Astrocyte of the cerebellum (primary cell): Measurements from ENCODE around the gene CHCHD10.

Experiments used
- DNase-seq: peaks from one replicate; pipeline ENCODE4 v3.0.0-alpha.2; 2011; ENCODE audit warnings: low read depth
- H3K4me3 ChIP-seq: 2 replicates; pipeline ENCODE4 v1.5.1; 2011; ENCODE audit warnings: mild to moderate bottlenecking, low read depth, low read length, moderate library complexity
- in situ Hi-C: cut with HindIII; loops from 2 replicates; pipeline ENCODE4 v1.10.0; 2017; ENCODE audit warnings: low sequenced_read_pairs
- TF ChIP-seq, protein P1 (sequence below): IDR thresholded peaks from 2 replicates; pipeline ENCODE4 v1.5.1; 2012; ENCODE audit warnings: low read length, low read depth, moderate library complexity, mild to moderate bottlenecking; ENCODE audit errors: missing control alignments

CHCHD10 gene

DNA sequence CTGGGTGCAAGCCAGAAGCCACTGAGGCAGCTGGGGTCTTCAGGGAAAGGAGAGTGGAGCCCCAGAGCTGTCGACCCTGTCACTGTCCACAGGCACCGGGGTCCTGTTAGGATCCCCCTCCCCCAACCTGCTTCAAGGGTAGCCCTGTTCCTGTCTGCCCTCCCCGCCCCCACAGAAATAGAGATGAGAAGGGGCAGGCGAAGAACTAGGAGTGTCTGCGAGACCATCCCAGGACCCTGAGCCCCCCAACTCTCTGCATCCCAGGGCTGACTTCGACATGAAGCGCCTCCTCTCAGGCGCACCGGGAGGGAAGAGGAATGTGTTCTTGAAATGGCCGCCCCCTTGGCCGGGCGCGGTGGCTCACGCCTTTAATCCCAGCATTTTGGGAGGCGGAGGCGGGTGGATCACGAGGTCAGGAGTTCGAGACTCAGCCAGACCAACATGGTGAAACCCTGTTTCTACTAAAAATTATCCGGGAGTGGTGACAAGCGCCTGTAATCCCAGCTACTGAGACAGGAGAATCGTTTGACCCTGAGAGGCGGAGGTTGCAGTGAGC lies 16.3 kb downstream of the CHCHD10 start:
- in situ Hi-C loops: no loop called here
- no peak for DNase-seq
- TF ChIP-seq, protein P1, sequence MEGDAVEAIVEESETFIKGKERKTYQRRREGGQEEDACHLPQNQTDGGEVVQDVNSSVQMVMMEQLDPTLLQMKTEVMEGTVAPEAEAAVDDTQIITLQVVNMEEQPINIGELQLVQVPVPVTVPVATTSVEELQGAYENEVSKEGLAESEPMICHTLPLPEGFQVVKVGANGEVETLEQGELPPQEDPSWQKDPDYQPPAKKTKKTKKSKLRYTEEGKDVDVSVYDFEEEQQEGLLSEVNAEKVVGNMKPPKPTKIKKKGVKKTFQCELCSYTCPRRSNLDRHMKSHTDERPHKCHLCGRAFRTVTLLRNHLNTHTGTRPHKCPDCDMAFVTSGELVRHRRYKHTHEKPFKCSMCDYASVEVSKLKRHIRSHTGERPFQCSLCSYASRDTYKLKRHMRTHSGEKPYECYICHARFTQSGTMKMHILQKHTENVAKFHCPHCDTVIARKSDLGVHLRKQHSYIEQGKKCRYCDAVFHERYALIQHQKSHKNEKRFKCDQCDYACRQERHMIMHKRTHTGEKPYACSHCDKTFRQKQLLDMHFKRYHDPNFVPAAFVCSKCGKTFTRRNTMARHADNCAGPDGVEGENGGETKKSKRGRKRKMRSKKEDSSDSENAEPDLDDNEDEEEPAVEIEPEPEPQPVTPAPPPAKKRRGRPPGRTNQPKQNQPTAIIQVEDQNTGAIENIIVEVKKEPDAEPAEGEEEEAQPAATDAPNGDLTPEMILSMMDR: no peak
- H3K4me3 ChIP-seq: peak overlapping the region; percentile 90

DNA sequence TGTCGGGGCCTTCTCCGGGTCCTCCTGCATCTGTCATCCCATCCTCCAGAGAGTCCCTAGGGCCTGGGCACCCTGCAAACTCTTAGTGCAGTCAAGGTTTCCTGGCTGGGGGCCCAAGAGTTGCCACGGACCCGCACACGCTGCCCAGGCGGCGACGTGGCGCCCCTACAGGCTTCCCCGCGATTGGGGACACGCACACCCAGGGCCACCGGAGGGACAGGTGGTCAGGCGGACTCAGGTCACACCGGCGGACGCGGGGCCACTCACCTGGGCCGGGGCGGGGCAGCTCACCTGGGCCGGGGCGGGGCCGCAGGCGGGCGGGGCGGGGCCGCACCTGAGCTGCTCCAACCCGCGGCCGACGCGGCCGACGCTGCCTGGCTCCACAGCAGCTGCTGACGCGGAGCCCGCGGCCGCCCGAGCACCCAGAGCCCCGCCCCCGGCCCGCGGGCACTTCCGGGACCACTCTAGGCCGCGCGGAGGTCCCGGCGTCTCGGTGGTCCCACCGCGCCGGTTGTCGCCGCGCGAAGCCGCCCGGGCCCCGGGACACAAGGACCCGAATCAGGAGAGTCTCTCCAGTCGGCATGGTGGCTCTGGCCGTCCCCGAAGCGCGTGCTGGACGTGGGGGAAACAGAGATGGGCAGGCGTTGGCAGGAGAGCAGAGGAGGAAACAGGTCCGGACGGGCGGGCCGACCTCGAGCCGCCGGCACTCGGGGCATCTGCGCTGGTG lies 16.9 kb downstream of the CHCHD10 start, which contains the start of gene ZNF70:
TSS of gene ZNF70 (minus strand) at position 399 of the 727 bp plus-strand sequence. CDS start 5,972 bp downstream, outside the sequence.
- H3K4me3 ChIP-seq: peak within 1 kb of the TSS; percentile 90
- TF ChIP-seq, protein P1: peak; percentile 20
- DNase-seq: peak; percentile 45
- in situ Hi-C loops: no loop called here

DNA sequence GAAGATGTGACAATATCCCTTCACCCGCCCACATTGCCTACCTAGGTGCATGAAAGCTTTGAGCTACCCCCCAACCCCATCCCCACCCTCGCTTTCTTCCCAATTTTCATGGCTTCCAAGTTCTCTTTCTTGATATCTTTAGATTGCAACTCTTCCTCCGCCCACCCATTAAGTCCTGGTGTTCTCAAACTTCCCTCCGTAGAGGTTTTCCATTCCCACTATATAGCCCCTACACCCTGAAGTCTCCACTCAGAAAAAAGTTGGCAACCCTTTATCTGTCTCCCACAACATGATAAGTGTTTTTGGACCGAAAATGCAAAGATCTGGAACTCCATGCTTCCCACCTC lies 17.4 kb downstream of the CHCHD10 start:
- in situ Hi-C loops: no loop called here
- TF ChIP-seq, protein P1: no peak
- H3K4me3 ChIP-seq: peak overlapping the region; percentile 90
- DNase-seq: no peak

DNA sequence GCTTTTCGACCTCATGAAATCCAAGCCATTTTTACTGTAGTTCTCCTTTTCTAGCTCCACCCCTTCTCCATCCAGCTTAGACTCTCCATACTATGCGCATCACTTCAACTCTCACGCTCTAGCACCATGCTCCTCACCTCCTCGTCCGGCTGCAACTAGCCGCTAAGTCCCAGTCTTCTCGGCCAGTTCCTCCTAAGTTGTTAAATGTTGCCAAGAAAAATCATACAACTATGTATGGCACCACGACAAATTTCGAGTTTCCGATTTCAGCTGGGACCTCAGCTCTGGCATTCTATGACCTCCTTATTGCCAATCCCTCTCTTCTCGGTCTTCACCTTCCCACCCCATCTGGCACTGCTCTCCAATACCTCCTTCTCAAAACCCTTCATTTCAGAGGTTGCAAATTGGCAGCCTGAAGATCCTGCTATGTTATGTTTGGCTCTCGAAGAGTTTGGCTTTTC lies 17.9 kb downstream of the CHCHD10 start:
- TF ChIP-seq, protein P1: no peak
- H3K4me3 ChIP-seq: peak overlapping the region; percentile 90
- in situ Hi-C loops: no loop called here
- DNase-seq: peak; percentile 24

DNA sequence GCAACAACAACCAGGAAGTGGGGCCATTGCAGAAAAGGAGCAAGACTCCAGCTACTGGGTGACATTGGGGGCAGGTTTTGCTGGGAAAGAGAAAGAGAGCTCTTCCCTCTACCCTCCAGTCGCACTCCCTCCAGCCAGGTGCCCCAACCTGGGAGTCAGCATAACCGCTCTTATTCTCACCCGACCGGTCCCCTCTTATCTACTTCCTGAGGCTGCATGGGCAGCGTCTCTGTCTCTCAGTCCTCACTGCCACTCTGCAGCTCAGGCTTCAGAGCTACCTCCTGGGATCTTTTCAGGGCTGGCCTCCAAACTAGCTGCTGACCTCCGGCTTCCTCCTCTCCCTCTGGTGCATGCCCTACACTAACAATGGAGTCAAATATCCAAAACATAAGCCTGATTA lies 22.0 kb downstream of the CHCHD10 start:
- in situ Hi-C loops: no loop called here
- TF ChIP-seq, protein P1: no peak
- no peak for DNase-seq
- no peak overlapping the region for H3K4me3 ChIP-seq

DNA sequence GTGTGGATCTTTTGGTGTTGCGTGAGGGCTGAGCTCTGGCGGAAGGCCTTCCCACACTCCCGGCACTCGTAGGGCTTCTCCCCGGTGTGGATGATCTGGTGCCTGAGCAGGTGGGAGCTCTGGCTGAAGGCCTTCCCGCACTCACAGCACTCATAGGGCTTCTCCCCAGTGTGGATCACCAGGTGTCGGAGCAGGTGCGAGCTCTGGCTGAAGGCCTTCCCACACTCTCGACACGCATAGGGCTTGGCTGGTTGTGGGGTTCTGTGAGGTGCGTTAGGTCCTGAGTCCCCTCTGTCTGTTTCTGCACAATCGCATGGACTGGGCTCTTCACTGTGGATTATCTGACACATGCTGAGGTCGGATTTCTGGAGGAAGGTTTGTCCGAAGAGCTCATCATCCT lies 23.3 kb downstream of the CHCHD10 start:
- TF ChIP-seq, protein P1: no peak
- DNase-seq: no peak
- in situ Hi-C loops: no loop called here
- no peak overlapping the region for H3K4me3 ChIP-seq
